SK-N-SH treated with all-trans-retinoic acid at 6 μM for 48 hours (cell line): Measurements from ENCODE around the gene CSF1R.

Experiments
- ATAC-seq: fragments of 200-7000 bp; cut with Tn5 transposase; 3 replicates; pipeline ENCODE4 v1.9.1; 2020; ENCODE audit warnings: mild to moderate bottlenecking, moderate library complexity
- ARNTL ChIP-seq: fragments of 450-650 bp; formaldehyde crosslinking; IDR thresholded peaks from 2 replicates; pipeline ENCODE4 v1.5.0; 2020; ENCODE audit warnings: low read depth, mild to moderate bottlenecking, moderate library complexity, borderline replicate concordance
- BACH2 ChIP-seq: fragments of 250-450 bp; sonication (Bioruptor Pico); IDR thresholded peaks from 2 replicates; pipeline ENCODE4 v1.9.0; 2021; ENCODE audit warnings: mild to moderate bottlenecking, borderline replicate concordance
- CSDC2 ChIP-seq: fragments of 250-450 bp; sonication (Bioruptor Pico); IDR thresholded peaks from 2 replicates; pipeline ENCODE4 v1.5.0; 2020; ENCODE audit warnings: mild to moderate bottlenecking, moderate library complexity
- ESRRG ChIP-seq: fragments of 250-450 bp; sonication (Bioruptor Pico); IDR thresholded peaks from 2 replicates; pipeline ENCODE4 v1.6.1; 2021; ENCODE audit warnings: mild to moderate bottlenecking
- GLIS3 ChIP-seq: fragments of 250-450 bp; sonication (Bioruptor Pico); IDR thresholded peaks from 2 replicates; pipeline ENCODE4 v1.5.0; 2020; ENCODE audit warnings: mild to moderate bottlenecking, moderate library complexity
- ISL1 ChIP-seq: fragments of 250-450 bp; sonication (Bioruptor Pico); IDR thresholded peaks from 2 replicates; pipeline ENCODE4 v2.1.2; 2022; ENCODE audit warnings: mild to moderate bottlenecking, moderate library complexity
- OSR1 ChIP-seq: fragments of 250-450 bp; sonication (Bioruptor Pico); IDR thresholded peaks from 2 replicates; pipeline ENCODE4 v1.8.0; 2022; ENCODE audit warnings: moderate library complexity, mild to moderate bottlenecking, inconsistent platforms
- PATZ1 ChIP-seq: fragments of 250-450 bp; sonication (Bioruptor Pico); IDR thresholded peaks from 2 replicates; pipeline ENCODE4 v1.8.0; 2020; ENCODE audit warnings: mild to moderate bottlenecking, moderate library complexity, borderline replicate concordance
- PPARA ChIP-seq: fragments of 250-450 bp; sonication (Bioruptor Pico); IDR thresholded peaks from 2 replicates; pipeline ENCODE4 v1.5.0; 2020; ENCODE audit warnings: mild to moderate bottlenecking, borderline replicate concordance
- RARB ChIP-seq: fragments of 250-450 bp; sonication (Bioruptor Pico); IDR thresholded peaks from 2 replicates; pipeline ENCODE4 v1.8.0; 2021; ENCODE audit warnings: mild to moderate bottlenecking, moderate library complexity
- SNAI2 ChIP-seq: fragments of 250-450 bp; sonication (Bioruptor Pico); IDR thresholded peaks from 2 replicates; pipeline ENCODE4 v1.5.0; 2020; ENCODE audit warnings: mild to moderate bottlenecking, moderate library complexity
- TCF4 ChIP-seq: fragments of 250-450 bp; sonication (Bioruptor Pico); IDR thresholded peaks from 2 replicates; pipeline ENCODE4 v1.8.0; 2021; ENCODE audit warnings: mild to moderate bottlenecking, moderate library complexity, borderline replicate concordance
- TOX ChIP-seq: fragments of 250-450 bp; sonication (Bioruptor Pico); IDR thresholded peaks from 2 replicates; pipeline ENCODE4 v1.8.0; 2021; ENCODE audit warnings: mild to moderate bottlenecking, moderate library complexity, borderline replicate concordance
- TSHZ2 ChIP-seq: fragments of 250-450 bp; sonication (Bioruptor Pico); IDR thresholded peaks from 2 replicates; pipeline ENCODE4 v1.5.0; 2020; ENCODE audit warnings: mild to moderate bottlenecking, moderate library complexity
- ZFP3 ChIP-seq: fragments of 250-450 bp; sonication (Bioruptor Pico); IDR thresholded peaks from 2 replicates; pipeline ENCODE4 v1.5.0; 2020; ENCODE audit warnings: mild to moderate bottlenecking, moderate library complexity
- ZFP30 ChIP-seq: fragments of 450-650 bp; formaldehyde crosslinking; IDR thresholded peaks from 2 replicates; pipeline ENCODE4 v1.5.0; 2022; ENCODE audit warnings: mild to moderate bottlenecking, moderate library complexity
- ZNF565 ChIP-seq: fragments of 450-650 bp; formaldehyde crosslinking; conservative IDR thresholded peaks from 2 replicates; pipeline ENCODE4 v1.5.0; 2020; ENCODE audit warnings: low read depth, mild to moderate bottlenecking, moderate library complexity
- ZNF70 ChIP-seq: fragments of 450-650 bp; formaldehyde crosslinking; IDR thresholded peaks from 2 replicates; pipeline ENCODE4 v1.5.0; 2020; ENCODE audit warnings: mild to moderate bottlenecking, moderate library complexity
- ZNF8 ChIP-seq: fragments of 450-650 bp; formaldehyde crosslinking; IDR thresholded peaks from 2 replicates; pipeline ENCODE4 v1.5.0; 2020; ENCODE audit warnings: mild to moderate bottlenecking, moderate library complexity
- TF ChIP-seq, protein P1 (sequence below): fragments of 250-450 bp; sonication (Bioruptor Pico); IDR thresholded peaks from 2 replicates; pipeline ENCODE4 v1.5.1; 2021; ENCODE audit warnings: mild to moderate bottlenecking, moderate library complexity
- TF ChIP-seq, protein P2 (sequence below): fragments of 250-450 bp; sonication (Bioruptor Pico); IDR thresholded peaks from 2 replicates; pipeline ENCODE4 v1.8.0; 2021; ENCODE audit warnings: low read depth, mild to moderate bottlenecking, moderate library complexity, borderline replicate concordance
- TF ChIP-seq, protein P3 (sequence below): fragments of 250-450 bp; sonication (Bioruptor Pico); IDR thresholded peaks from 2 replicates; pipeline ENCODE4 v1.5.1; 2020; ENCODE audit warnings: low read depth, mild to moderate bottlenecking, moderate library complexity

CSF1R gene

GRCh38 chr5:150017226-150018005 is 68.9 kb downstream of the CSF1R start:
- TF ChIP-seq TOX (CRISPR knock-in tag) (no peak), TSHZ2 (no peak), CSDC2 (no peak), TCF4 (CRISPR knock-in tag) (no peak), ISL1 (CRISPR knock-in tag) (no peak), ARNTL (CRISPR knock-in tag) (no peak), SNAI2 (CRISPR knock-in tag) (no peak), GLIS3 (CRISPR knock-in tag) (no peak), RARB (CRISPR knock-in tag) (no peak), ZFP3 (CRISPR knock-in tag) (no peak), ZNF565 (no peak), BACH2 (CRISPR knock-in tag) (no peak), PATZ1 (CRISPR knock-in tag) (no peak), ZNF70 (CRISPR knock-in tag) (no peak), PPARA (CRISPR knock-in tag) (no peak), ZFP30 (no peak), OSR1 (no peak), ESRRG (CRISPR knock-in tag) (no peak)
- TF ChIP-seq, protein P1, sequence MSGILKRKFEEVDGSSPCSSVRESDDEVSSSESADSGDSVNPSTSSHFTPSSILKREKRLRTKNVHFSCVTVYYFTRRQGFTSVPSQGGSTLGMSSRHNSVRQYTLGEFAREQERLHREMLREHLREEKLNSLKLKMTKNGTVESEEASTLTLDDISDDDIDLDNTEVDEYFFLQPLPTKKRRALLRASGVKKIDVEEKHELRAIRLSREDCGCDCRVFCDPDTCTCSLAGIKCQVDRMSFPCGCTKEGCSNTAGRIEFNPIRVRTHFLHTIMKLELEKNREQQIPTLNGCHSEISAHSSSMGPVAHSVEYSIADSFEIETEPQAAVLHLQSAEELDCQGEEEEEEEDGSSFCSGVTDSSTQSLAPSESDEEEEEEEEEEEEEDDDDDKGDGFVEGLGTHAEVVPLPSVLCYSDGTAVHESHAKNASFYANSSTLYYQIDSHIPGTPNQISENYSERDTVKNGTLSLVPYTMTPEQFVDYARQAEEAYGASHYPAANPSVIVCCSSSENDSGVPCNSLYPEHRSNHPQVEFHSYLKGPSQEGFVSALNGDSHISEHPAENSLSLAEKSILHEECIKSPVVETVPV (CRISPR knock-in tag), result no peak
- TF ChIP-seq, protein P2, sequence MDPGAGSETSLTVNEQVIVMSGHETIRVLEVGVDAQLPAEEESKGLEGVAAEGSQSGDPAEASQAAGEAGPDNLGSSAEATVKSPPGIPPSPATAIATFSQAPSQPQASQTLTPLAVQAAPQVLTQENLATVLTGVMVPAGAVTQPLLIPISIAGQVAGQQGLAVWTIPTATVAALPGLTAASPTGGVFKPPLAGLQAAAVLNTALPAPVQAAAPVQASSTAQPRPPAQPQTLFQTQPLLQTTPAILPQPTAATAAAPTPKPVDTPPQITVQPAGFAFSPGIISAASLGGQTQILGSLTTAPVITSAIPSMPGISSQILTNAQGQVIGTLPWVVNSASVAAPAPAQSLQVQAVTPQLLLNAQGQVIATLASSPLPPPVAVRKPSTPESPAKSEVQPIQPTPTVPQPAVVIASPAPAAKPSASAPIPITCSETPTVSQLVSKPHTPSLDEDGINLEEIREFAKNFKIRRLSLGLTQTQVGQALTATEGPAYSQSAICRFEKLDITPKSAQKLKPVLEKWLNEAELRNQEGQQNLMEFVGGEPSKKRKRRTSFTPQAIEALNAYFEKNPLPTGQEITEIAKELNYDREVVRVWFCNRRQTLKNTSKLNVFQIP (CRISPR knock-in tag), result no peak
- ATAC-seq, result peak; percentile 53

DNA sequence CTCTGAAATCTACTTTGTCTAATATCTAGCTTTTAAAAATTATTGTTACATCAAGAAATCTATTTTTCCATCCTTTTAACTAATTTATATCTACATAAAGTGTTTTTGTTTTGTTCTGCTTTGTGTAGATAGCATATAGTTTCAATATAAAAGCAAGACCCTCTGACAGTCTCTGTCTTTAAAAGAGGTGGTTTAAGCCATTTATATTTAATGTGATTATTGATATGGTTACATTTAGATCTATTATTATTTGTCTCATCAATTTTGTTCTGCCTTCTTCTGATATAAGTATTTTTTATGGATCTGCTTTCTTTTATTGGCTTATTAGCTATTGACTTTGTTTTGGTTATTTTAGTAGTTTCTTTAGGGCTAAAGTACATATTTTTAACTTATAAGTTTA is 69.8 kb downstream of the CSF1R start:
- ATAC-seq, result no peak
- TF ChIP-seq, protein P3, sequence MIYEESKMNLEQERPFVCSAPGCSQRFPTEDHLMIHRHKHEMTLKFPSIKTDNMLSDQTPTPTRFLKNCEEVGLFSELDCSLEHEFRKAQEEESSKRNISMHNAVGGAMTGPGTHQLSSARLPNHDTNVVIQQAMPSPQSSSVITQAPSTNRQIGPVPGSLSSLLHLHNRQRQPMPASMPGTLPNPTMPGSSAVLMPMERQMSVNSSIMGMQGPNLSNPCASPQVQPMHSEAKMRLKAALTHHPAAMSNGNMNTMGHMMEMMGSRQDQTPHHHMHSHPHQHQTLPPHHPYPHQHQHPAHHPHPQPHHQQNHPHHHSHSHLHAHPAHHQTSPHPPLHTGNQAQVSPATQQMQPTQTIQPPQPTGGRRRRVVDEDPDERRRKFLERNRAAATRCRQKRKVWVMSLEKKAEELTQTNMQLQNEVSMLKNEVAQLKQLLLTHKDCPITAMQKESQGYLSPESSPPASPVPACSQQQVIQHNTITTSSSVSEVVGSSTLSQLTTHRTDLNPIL (CRISPR knock-in tag), result no peak
- TF ChIP-seq RARB (CRISPR knock-in tag), result no peak
- no peak for TF ChIP-seq PPARA (CRISPR knock-in tag)
- TF ChIP-seq ARNTL (CRISPR knock-in tag), result no peak
- TF ChIP-seq, protein P1 (CRISPR knock-in tag), result no peak
- no peak for TF ChIP-seq ZNF8 (CRISPR knock-in tag)
